CMK (cell line): Measurements from ENCODE around the gene OR2D2.
"Not testable (repeated sequence)": the region's sequence is repeated elsewhere in the genome, so short reads cannot be mapped to it uniquely, and the experiment has no call there.

Experiments
- DNase-seq: peaks from one replicate; pipeline ENCODE4 v3.0.0-alpha.2; 2010; ENCODE audit warnings: low read depth

OR2D2 gene

DNA sequence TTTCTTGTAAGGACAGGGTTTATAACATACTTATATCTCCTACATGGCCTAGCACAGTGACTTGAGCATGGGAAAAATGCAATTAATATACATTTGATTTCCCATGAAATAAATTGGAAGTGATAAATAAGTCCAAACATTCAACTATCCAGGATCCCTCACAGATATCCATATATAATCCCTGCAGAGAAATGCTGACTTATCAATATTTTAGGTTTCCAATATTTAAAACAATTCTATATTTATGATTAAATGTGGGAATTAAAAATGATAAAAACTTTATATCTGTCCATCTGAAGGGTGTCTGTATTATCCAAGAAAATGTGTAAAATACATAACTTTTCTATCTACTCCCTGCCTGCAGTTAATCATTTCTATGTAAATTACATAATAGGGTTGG, 9.5 kb downstream of the OR2D2 start:
- DNase-seq: no peak

GRCh38 chr11:6876914-6877313, 15.4 kb downstream of the OR2D2 start:
- DNase-seq: no peak

DNA sequence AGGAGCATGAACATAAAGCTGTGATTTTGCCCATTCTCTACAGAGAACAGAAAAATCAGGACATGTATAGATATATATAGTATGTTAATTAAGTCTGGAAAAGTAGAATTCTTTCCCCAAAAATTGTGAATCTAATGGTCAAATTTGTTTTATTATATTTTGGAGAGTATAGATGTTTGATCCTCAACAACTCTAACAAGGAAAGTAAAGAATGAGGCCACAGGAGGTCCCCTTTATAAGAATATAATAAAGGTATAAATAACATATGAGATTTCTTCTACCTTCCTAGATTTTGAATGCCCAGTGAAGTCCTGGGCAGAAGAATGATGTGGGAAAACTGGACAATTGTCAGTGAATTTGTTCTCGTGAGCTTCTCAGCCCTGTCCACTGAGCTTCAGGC, 16.0 kb downstream of the OR2D2 start, which contains the start of gene OR10A4:
OR10A4 (plus strand) TSS at position 301 of the 400 bp plus-strand sequence; CDS start at position 324, 23 bp downstream.
- DNase-seq: no peak

GRCh38 chr11:6875761-6876160, 16.5 kb downstream of the OR2D2 start:
- DNase-seq: no peak

GRCh38 chr11:6871278-6871677, 21.0 kb downstream of the OR2D2 start:
- no peak for DNase-seq

GRCh38 chr11:6864438-6864837, 27.9 kb downstream of the OR2D2 start:
- no peak for DNase-seq

GRCh38 chr11:6862961-6863360, 29.3 kb downstream of the OR2D2 start, which contains the start of gene OR10A2:
Gene OR10A2, plus strand, starts transcription at chr11:6863057. Its CDS starts 6,698 bp downstream, at chr11:6869755.
- DNase-seq: no peak

GRCh38 chr11:6856871-6857270, 35.4 kb downstream of the OR2D2 start:
- DNase-seq: no peak

- no peak for DNase-seq
Observed at GRCh38 chr11:6855971-6856541, 36.2 kb downstream of the OR2D2 start.

GRCh38 chr11:6854801-6855200, 37.5 kb downstream of the OR2D2 start:
- DNase-seq: not testable (repeated sequence)

GRCh38 chr11:6850526-6850925, 41.8 kb downstream of the OR2D2 start:
- DNase-seq: no peak

- no peak for DNase-seq
Observed at GRCh38 chr11:6845383-6845782, 46.9 kb downstream of the OR2D2 start, which contains the start of gene OR10A5. Gene OR10A5, plus strand, starts transcription at chr11:6845683. Its CDS starts 0 bp downstream, at chr11:6845683.

DNA sequence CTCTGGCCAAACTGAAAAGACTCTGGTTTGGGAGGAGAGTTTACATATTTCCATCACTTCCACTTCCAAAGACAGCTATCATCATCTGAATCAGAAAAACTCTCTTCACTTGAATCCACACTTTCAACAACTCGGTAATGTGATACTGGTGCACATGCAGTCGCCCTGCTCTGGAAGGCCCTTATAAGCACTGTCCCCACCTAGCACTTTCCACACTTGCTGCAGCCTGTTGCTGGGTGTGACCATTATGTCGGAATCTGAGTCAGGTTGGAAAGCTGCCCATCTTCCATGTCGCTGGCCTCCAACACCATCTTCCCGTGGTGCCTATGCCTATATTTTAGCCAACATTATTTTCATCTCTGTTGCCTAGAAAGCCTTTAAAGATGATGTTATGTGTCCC, 47.9 kb downstream of the OR2D2 start:
- DNase-seq: no peak

- DNase-seq: no peak
Observed at GRCh38 chr11:6843670-6844069, 48.6 kb downstream of the OR2D2 start.

GRCh38 chr11:6841694-6842093, 50.6 kb downstream of the OR2D2 start:
- DNase-seq: no peak
